Activated T-cell treated with anti-CD3 and anti-CD28 coated beads, Interleukin-2, amount 50 U/mL, for 72 hours (primary cell): ENCODE measurements around the gene IGF2BP3. TPM values are rescaled to one million over a fixed set of nuclear protein-coding genes. Genes with fewer than 3 reads are reported as not detected.

ENCODE experiments used
- ATAC-seq, 2 donors: fragments of 150-1000 bp; cut with Tn5 transposase; replicated peaks in 1 of 2; 2 replicates each; pipeline ENCODE4 v1.10.0; 2021; ENCODE audit warnings: moderate library complexity in 2 of 2, mild to moderate bottlenecking in 1 of 2
- DNase-seq, 2 donors: peaks; one replicate each; pipeline ENCODE4 v3.0.0; 2021 to 2022; ENCODE audit warnings: mixed read lengths in 1 of 2
- H3K27ac Mint-ChIP-seq: one replicate; pipeline ENCODE4 v1.8.0; 2022; ENCODE audit warnings: mild to moderate bottlenecking, moderate library complexity, mixed read lengths
- H3K27me3 Mint-ChIP-seq: one replicate; pipeline ENCODE4 v1.8.0; 2022; ENCODE audit warnings: low read depth, mixed read lengths
- H3K36me3 Mint-ChIP-seq, 2 donors: one replicate each; pipeline ENCODE4 v1.8.0; 2022; ENCODE audit warnings: mixed read lengths in 2 of 2, mild to moderate bottlenecking in 1 of 2; ENCODE audit not compliant: insufficient read depth in 2 of 2
- H3K4me1 Mint-ChIP-seq: one replicate; pipeline ENCODE4 v1.8.0; 2022; ENCODE audit warnings: low read depth, mixed read lengths
- H3K4me3 Mint-ChIP-seq, 2 donors: one replicate each; pipeline ENCODE4 v1.8.0; 2022; ENCODE audit warnings: mild to moderate bottlenecking in 2 of 2, mixed read lengths in 2 of 2, moderate library complexity in 2 of 2
- H3K9me3 Mint-ChIP-seq, 2 donors: one replicate each; pipeline ENCODE4 v1.8.0; 2022; ENCODE audit warnings: mixed read lengths in 2 of 2
- total RNA-seq, 2 donors: library from RNA; stranded (reverse); gene quantifications; one replicate each; pipeline ENCODE4 v1.2.3, GENCODE V29; 2022

The IGF2BP3 gene
- total RNA-seq, 2 donors from 2014 or later = 2.0 to 2.6 TPM

GRCh38 chr7:23476286-23477156 is 6.2 kb upstream of the IGF2BP3 start:
- peaks cover 0 to 3% of the 10 kb centered on the region in 2 donors for H3K36me3 Mint-ChIP-seq
- H3K4me3 Mint-ChIP-seq = no peak overlapping the region
- no peak for ATAC-seq
- H3K4me1 Mint-ChIP-seq = peaks cover 21% of the 10 kb centered on the region
- H3K9me3 Mint-ChIP-seq = no peaks in the 10 kb centered on the region
- no peak for DNase-seq
- H3K27me3 Mint-ChIP-seq = peaks cover 69% of the 10 kb centered on the region
- H3K27ac Mint-ChIP-seq = no peak overlapping the region

DNA sequence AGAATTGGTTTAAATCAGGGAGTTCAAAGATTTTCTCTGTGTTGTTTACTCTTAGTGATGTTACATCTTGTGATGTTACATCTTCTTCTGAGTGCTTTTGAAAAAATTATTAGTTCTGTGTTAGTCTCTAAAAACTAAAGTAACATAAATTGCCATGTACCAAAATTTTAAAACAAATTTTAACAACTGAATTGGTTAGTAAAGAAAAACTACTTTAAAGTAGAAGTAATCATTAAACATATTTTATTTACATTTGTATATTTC is 5.2 kb upstream of the IGF2BP3 start:
- H3K27ac Mint-ChIP-seq = no peak overlapping the region
- peaks cover 0 to 3% of the 10 kb centered on the region in 2 donors for H3K36me3 Mint-ChIP-seq
- H3K4me1 Mint-ChIP-seq = peaks cover 30% of the 10 kb centered on the region
- no peak overlapping the region for H3K4me3 Mint-ChIP-seq
- no peak for DNase-seq
- H3K27me3 Mint-ChIP-seq = peaks cover 76% of the 10 kb centered on the region
- no peaks in the 10 kb centered on the region for H3K9me3 Mint-ChIP-seq
- ATAC-seq = no peak

GRCh38 chr7:23474829-23475575 is 4.7 kb upstream of the IGF2BP3 start:
- H3K9me3 Mint-ChIP-seq = no peaks in the 10 kb centered on the region
- peaks cover 77% of the 10 kb centered on the region for H3K27me3 Mint-ChIP-seq
- peak overlapping the region; percentile 88 to 89 for H3K4me3 Mint-ChIP-seq
- peaks cover 35% of the 10 kb centered on the region for H3K4me1 Mint-ChIP-seq
- ATAC-seq (no peak), DNase-seq (no peak)
- peak overlapping the region; percentile 84 for H3K27ac Mint-ChIP-seq
- peaks cover under 1 to 3% of the 10 kb centered on the region in 2 donors for H3K36me3 Mint-ChIP-seq

DNA sequence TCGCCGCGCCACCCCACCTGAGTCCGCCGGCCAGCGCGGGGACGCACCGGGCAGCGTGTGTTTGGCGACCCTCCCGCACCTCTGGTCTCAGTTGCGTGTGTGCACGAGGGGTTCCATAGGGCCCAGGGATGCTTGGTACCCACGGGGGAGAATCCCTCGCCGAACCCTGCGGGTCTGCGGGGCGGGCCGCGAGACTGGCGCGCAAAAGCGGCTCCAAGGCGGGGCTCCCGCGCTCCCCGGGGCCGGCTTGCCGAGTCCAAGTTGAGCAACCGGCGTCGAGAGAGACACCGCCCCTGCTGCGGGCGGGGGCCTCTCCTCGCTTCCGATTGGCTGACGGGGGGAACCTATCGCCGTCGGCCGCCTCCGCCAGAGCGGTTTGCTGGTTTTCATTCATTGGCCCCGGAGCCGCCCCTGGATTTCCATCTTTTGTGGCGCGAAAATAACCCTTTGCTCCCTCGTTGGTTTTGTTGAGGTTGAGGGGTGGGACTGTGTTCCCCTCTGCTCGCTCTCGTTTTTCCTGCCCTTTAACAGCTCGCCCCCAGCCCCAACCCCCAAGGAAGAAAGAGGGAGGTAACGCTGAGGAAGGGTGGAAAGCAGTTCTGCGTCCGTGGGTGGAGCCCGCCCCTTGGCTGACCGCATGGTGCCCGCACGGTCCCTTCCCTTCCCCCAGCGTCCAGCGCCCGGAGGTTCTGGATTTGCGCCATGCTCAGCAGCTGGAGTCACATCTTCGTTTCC is 4.0 kb upstream of the IGF2BP3 start:
- ATAC-seq (peak; percentile 87 to 92), DNase-seq (peak; percentile 90 to 91)
- Mint-ChIP-seq H3K36me3 (peaks cover 2 to 3% of the 10 kb centered on the region in 2 donors), H3K9me3 (no peaks in the 10 kb centered on the region), H3K27ac (peak overlapping the region; percentile 84), H3K4me3 (peak overlapping the region; percentile 88 to 89), H3K27me3 (peaks cover 79% of the 10 kb centered on the region), H3K4me1 (peaks cover 37% of the 10 kb centered on the region)

DNA sequence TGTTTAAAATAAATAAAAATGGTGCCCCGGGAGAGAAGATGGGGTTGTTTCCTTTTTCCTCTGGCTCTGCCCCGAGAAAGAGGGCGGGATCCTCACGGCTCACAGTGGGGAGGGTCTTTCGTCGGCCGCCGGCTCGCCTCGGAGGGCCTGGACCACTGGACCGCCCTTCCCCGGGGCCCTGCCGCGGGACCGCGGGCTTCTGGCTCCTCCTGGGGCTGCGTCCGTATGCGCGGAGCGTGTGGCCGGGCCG is 3.5 kb upstream of the IGF2BP3 start:
- DNase-seq (no peak), ATAC-seq (no peak)
- peaks cover 74% of the 10 kb centered on the region for H3K27me3 Mint-ChIP-seq
- peaks cover 37% of the 10 kb centered on the region for H3K4me1 Mint-ChIP-seq
- no peak overlapping the region for H3K27ac Mint-ChIP-seq
- H3K4me3 Mint-ChIP-seq = peak overlapping the region; percentile 88 to 89
- peaks cover 2 to 3% of the 10 kb centered on the region in 2 donors for H3K36me3 Mint-ChIP-seq
- H3K9me3 Mint-ChIP-seq = no peaks in the 10 kb centered on the region

- ATAC-seq (no peak), DNase-seq (peak in 1 of 2 donors; percentile 16)
- Mint-ChIP-seq H3K4me1 (peaks cover 39% of the 10 kb centered on the region), H3K4me3 (peak overlapping the region; percentile 83 to 89), H3K27me3 (peaks cover 71% of the 10 kb centered on the region), H3K9me3 (no peaks in the 10 kb centered on the region), H3K27ac (peak overlapping the region; percentile 42), H3K36me3 (peaks cover 2 to 5% of the 10 kb centered on the region in 2 donors)
These were observed 2.9 kb upstream of the IGF2BP3 start for GRCh38 chr7:23472956-23473843.

GRCh38 chr7:23472556-23472955 is 2.3 kb upstream of the IGF2BP3 start:
- Mint-ChIP-seq H3K4me3 (peak overlapping the region in 1 of 2 donors; percentile 83), H3K27me3 (peaks cover 75% of the 10 kb centered on the region), H3K4me1 (peaks cover 46% of the 10 kb centered on the region), H3K36me3 (peaks cover 3 to 6% of the 10 kb centered on the region in 2 donors), H3K9me3 (no peaks in the 10 kb centered on the region), H3K27ac (no peak overlapping the region)
- ATAC-seq = no peak
- DNase-seq = no peak

- DNase-seq (no peak), ATAC-seq (no peak)
- H3K27ac Mint-ChIP-seq = no peak overlapping the region
- peaks cover 75% of the 10 kb centered on the region for H3K27me3 Mint-ChIP-seq
- H3K4me1 Mint-ChIP-seq = peaks cover 51% of the 10 kb centered on the region
- no peaks in the 10 kb centered on the region for H3K9me3 Mint-ChIP-seq
- peak overlapping the region in 1 of 2 donors; percentile 37 for H3K4me3 Mint-ChIP-seq
- peaks cover 3 to 6% of the 10 kb centered on the region in 2 donors for H3K36me3 Mint-ChIP-seq
These were observed 1.8 kb upstream of the IGF2BP3 start for GRCh38 chr7:23472046-23472445.

GRCh38 chr7:23471106-23471859 is 992 bp upstream of the IGF2BP3 start:
- H3K4me1 Mint-ChIP-seq = peaks cover 51% of the 10 kb centered on the region
- peaks cover 3 to 6% of the 10 kb centered on the region in 2 donors for H3K36me3 Mint-ChIP-seq
- ATAC-seq (peak; percentile 23 to 25), DNase-seq (peak; percentile 53 to 58)
- H3K27ac Mint-ChIP-seq = peak overlapping the region; percentile 13
- H3K9me3 Mint-ChIP-seq = no peaks in the 10 kb centered on the region
- H3K4me3 Mint-ChIP-seq = peak overlapping the region; percentile 94 to 98
- peaks cover 73% of the 10 kb centered on the region for H3K27me3 Mint-ChIP-seq

DNA sequence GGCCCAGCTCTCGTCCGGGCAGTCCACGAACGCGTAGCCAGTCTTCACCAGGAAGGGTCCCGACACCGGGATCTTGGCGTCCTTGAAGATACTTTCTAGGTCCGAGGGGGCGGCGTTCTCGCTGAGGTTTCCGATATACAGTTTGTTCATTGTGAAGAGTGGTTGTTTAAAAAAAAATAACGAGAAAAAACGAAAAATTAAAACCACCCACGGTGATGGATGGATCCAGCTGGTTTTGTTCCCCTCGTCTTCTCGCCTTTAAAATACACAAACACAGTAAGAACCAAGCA is 385 bp downstream of the IGF2BP3 start:
- Mint-ChIP-seq H3K27me3 (peaks cover 77% of the 10 kb centered on the region), H3K4me1 (peaks cover 49% of the 10 kb centered on the region), H3K27ac (peak overlapping the region; percentile 91), H3K36me3 (peaks cover 3 to 5% of the 10 kb centered on the region in 2 donors), H3K4me3 (peak overlapping the region; percentile 94 to 98), H3K9me3 (no peaks in the 10 kb centered on the region)
- no peak for ATAC-seq
- DNase-seq = no peak

DNA sequence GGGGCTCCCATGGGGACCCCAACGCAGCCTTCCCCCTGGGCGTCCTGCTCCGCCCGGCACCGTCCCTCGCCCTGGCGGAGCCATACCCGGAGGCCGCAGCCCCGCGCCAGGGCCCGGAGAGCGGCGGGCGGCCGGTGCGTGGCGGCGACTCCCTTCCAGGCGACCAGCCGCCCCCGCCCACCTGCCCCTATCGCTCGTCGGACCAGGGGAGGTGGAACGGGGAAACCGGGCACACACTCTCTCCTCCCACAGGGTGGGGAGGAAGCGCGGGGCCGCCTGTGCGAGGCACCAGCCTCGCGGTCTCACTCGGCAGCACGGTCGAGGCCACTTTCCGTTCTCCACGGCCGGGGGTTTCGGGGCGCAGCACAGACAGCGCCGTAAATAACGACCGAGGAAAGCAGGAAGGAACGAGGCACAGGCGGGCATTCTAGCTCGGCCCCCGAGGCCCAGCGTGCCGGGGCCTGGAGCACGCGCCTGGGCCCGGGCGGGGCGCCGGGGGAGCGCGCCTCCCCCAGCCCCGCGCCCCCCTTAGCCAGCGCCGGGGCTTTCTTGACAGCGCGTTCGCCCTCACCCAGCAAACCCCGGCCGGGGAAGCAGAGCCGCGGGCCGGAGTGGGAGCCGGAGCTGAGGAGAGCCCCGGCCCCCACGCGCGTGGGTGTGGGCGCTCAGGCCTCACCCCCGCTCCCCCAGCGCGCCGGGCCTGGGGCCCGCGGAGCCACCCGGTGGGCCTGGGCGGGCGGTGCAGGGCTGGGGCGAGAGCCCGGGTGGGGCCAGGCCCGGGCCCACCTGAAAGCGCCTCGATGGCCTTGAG is 936 bp downstream of the IGF2BP3 start:
- DNase-seq (peak; percentile 45 to 55), ATAC-seq (peak; percentile 31 to 41)
- Mint-ChIP-seq H3K4me1 (peaks cover 43% of the 10 kb centered on the region), H3K27ac (no peak overlapping the region), H3K9me3 (no peaks in the 10 kb centered on the region), H3K36me3 (peaks cover 3 to 4% of the 10 kb centered on the region in 2 donors), H3K27me3 (peaks cover 77% of the 10 kb centered on the region), H3K4me3 (peak overlapping the region; percentile 94 to 98)
